Brain microvascular endothelial cell (primary cell): ENCODE data around the gene DUSP2.

Experiments used
- DNase-seq: peaks from one replicate; pipeline ENCODE4 v3.0.0-alpha.2; 2020
- H3K27ac ChIP-seq: fragments of 250-450 bp; sonication (Bioruptor Pico); 2 replicates; pipeline ENCODE4 v1.5.1; 2020; ENCODE audit warnings: mild to moderate bottlenecking, moderate library complexity
- H3K27me3 ChIP-seq: fragments of 250-450 bp; sonication (Bioruptor Pico); replicated peaks from 2 replicates; pipeline ENCODE4 v1.5.1; 2020; ENCODE audit warnings: mild to moderate bottlenecking
- H3K36me3 ChIP-seq: fragments of 250-450 bp; sonication (Bioruptor Pico); replicated peaks from 2 replicates; pipeline ENCODE4 v1.5.1; 2020; ENCODE audit warnings: mild to moderate bottlenecking
- H3K4me3 ChIP-seq: 2 replicates; pipeline ENCODE4 v1.5.1; 2011; ENCODE audit warnings: low read depth, mild to moderate bottlenecking, control low read depth, low read length, moderate library complexity
- CTCF ChIP-seq: IDR thresholded peaks from 2 replicates; pipeline ENCODE4 v1.5.1; 2011; ENCODE audit warnings: low read depth, mild to moderate bottlenecking, moderate library complexity, low read length, control low read depth, inconsistent platforms; ENCODE audit errors: missing control alignments
- in situ Hi-C: cut with HindIII; loops from 2 replicates; pipeline ENCODE4 v1.10.0; 2017; ENCODE audit warnings: low sequenced_read_pairs, low pct_ligation_motif_present

DUSP2 gene

GRCh38 chr2:96116879-96117533 is 28.2 kb downstream of the DUSP2 start:
- Histone ChIP-seq H3K27me3 (peaks cover 37% of the 10 kb centered on the region), H3K36me3 (no peaks in the 10 kb centered on the region), H3K27ac (no peak overlapping the region), H3K4me3 (peak overlapping the region; percentile 20)
- DNase-seq: no peak
- in situ Hi-C loops: no loop called here
- TF ChIP-seq CTCF: peak; percentile 47

DNA sequence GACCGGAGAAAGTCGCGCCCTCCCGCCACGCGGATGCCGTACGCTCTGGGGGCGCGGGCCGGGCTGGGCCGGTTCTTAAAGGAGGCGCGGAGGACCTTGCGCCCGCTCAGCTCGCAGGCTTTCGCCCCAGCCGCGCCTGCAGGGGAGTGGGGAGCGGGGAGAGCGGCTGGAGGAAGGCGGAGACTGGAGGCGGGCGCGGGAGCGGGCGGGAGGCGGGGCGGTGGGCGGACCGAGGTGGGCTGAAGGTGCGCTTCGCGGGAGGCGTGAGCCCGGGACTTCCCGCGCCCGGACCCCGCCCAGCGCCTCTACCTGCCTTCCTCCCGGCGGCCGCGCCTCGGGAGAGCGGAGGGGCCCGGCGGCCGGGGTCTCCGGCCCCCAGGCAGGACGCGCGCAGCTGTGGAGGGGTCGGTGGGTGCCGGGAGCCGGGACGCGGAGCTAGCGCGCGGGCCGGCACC is 28.8 kb downstream of the DUSP2 start, which contains the start of gene ADRA2B:
Gene ADRA2B, minus strand, starts transcription at position 148 of the 455 bp plus-strand sequence. CDS start 422 bp downstream, outside the sequence.
- no peak within 1 kb of the TSS for H3K27ac ChIP-seq
- no peak for TF ChIP-seq CTCF

GRCh38 chr2:96115631-96116423 is 29.4 kb downstream of the DUSP2 start:
- no peaks in the 10 kb centered on the region for H3K36me3 ChIP-seq
- in situ Hi-C loops: no loop called here
- peaks cover 32% of the 10 kb centered on the region for H3K27me3 ChIP-seq
- no peak overlapping the region for H3K27ac ChIP-seq
- no peak overlapping the region for H3K4me3 ChIP-seq
- no peak for DNase-seq
- no peak for TF ChIP-seq CTCF

More for the DNA sequence above, 28.8 kb downstream of the DUSP2 start, which contains the start of gene ADRA2B:
- DNase-seq: no peak
- Histone ChIP-seq H3K4me3 (peak within 1 kb of the TSS; percentile 20), H3K27me3 (peaks cover 37% of the 10 kb centered on the region), H3K36me3 (no peaks in the 10 kb centered on the region)
- in situ Hi-C loops: no loop called here

- H3K4me3 ChIP-seq: no peak overlapping the region
- H3K27me3 ChIP-seq: peaks cover 30% of the 10 kb centered on the region
- no peak for DNase-seq
- TF ChIP-seq CTCF: no peak
- no peaks in the 10 kb centered on the region for H3K36me3 ChIP-seq
- in situ Hi-C loops: no loop called here
- no peak overlapping the region for H3K27ac ChIP-seq
Observed at GRCh38 chr2:96114903-96115581, 30.2 kb downstream of the DUSP2 start.

DNA sequence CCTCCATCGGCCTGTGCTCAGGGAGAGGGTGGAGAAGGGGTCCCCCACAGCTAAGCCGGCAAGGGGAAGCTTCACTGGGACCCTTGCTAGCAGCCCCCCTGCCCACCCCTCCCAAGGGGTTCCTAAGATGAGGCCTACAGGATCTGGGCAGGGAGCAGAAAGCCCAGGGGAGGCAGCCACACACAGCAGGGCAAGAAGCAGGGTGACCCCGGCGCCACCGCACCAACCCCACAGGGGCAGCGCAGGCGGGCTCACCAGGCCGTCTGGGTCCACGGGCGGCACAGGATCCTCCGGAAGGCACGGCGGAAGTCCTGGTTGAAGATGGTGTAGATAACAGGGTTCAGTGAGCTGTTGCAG is 30.7 kb downstream of the DUSP2 start:
- no peak for TF ChIP-seq CTCF
- no peak overlapping the region for H3K27ac ChIP-seq
- no peak for DNase-seq
- no peaks in the 10 kb centered on the region for H3K36me3 ChIP-seq
- in situ Hi-C loops: no loop called here
- H3K27me3 ChIP-seq: peaks cover 30% of the 10 kb centered on the region
- no peak overlapping the region for H3K4me3 ChIP-seq
